ENCODE results near the gene MINK1. TPM values are rescaled to one million over a fixed set of nuclear protein-coding genes. Genes with fewer than 3 reads are reported as not detected.

Gene MINK1
- total RNA-seq, 1 donor from 2014 or later: 111 TPM

DNA sequence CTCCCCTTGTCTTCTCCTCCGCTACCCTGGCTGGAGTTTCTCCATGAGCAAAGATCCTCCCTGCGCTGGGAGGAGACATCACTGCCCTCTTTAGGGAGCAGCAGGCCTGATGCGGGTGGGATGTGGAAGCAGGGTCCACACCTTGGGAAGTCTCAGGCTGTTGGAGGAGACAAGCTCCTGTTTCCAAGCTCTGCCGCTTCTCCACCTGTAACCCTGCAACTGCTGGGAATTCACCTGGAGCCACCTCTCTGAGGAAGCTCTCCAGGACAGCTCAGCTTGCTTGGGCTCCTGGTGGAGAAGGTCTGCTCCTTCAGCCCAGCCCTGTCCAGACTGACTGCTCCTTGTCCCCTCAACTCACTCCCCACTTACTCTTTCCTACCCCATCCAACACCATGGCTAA lies 51.3 kb downstream of the MINK1 start:
- Mint-ChIP-seq H3K9me3 (no peaks in the 10 kb centered on the region), H3K4me1 (ENCODE audit: unreplicated experiment) (no peaks in the 10 kb centered on the region), H3K27ac (no peak overlapping the region), H3K36me3 (peaks cover 10% of the 10 kb centered on the region), H3K27me3 (no peaks in the 10 kb centered on the region), H3K4me3 (no peak overlapping the region)
- TF ChIP-seq, protein P1, sequence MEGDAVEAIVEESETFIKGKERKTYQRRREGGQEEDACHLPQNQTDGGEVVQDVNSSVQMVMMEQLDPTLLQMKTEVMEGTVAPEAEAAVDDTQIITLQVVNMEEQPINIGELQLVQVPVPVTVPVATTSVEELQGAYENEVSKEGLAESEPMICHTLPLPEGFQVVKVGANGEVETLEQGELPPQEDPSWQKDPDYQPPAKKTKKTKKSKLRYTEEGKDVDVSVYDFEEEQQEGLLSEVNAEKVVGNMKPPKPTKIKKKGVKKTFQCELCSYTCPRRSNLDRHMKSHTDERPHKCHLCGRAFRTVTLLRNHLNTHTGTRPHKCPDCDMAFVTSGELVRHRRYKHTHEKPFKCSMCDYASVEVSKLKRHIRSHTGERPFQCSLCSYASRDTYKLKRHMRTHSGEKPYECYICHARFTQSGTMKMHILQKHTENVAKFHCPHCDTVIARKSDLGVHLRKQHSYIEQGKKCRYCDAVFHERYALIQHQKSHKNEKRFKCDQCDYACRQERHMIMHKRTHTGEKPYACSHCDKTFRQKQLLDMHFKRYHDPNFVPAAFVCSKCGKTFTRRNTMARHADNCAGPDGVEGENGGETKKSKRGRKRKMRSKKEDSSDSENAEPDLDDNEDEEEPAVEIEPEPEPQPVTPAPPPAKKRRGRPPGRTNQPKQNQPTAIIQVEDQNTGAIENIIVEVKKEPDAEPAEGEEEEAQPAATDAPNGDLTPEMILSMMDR (conservative IDR thresholded peaks at IDR 0.05): no peak
- DNase-seq (ENCODE audit: extremely low spot score, unreplicated experiment): no peak

GRCh38 chr17:4886830-4887229 lies 53.7 kb downstream of the MINK1 start:
- Mint-ChIP-seq H3K27me3 (no peaks in the 10 kb centered on the region), H3K36me3 (peaks cover 10% of the 10 kb centered on the region), H3K27ac (no peak overlapping the region), H3K4me3 (no peak overlapping the region), H3K9me3 (no peaks in the 10 kb centered on the region), H3K4me1 (ENCODE audit: unreplicated experiment) (no peaks in the 10 kb centered on the region)
- TF ChIP-seq, protein P1 (conservative IDR thresholded peaks at IDR 0.05): no peak
- DNase-seq (ENCODE audit: extremely low spot score, unreplicated experiment): no peak

DNA sequence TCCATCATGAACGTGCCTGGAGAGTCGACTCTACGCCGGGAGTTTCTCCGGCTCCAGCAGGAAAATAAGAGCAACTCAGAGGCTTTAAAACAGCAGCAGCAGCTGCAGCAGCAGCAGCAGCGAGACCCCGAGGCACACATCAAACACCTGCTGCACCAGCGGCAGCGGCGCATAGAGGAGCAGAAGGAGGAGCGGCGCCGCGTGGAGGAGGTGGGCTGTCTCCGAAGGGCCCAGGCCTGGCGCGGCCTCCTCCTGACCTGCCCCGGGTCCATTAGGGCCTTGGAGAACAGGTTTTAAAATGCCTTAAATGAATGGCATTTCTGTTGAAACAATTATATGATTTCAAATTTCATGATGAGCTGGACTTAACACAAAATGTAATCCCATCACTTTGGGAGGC lies 54.4 kb downstream of the MINK1 start:
- Mint-ChIP-seq H3K4me3 (no peak overlapping the region), H3K36me3 (peaks cover 10% of the 10 kb centered on the region), H3K4me1 (ENCODE audit: unreplicated experiment) (no peaks in the 10 kb centered on the region), H3K9me3 (no peaks in the 10 kb centered on the region), H3K27me3 (no peaks in the 10 kb centered on the region), H3K27ac (no peak overlapping the region)
- TF ChIP-seq, protein P1 (conservative IDR thresholded peaks at IDR 0.05): no peak
- no peak for DNase-seq (ENCODE audit: extremely low spot score, unreplicated experiment)

DNA sequence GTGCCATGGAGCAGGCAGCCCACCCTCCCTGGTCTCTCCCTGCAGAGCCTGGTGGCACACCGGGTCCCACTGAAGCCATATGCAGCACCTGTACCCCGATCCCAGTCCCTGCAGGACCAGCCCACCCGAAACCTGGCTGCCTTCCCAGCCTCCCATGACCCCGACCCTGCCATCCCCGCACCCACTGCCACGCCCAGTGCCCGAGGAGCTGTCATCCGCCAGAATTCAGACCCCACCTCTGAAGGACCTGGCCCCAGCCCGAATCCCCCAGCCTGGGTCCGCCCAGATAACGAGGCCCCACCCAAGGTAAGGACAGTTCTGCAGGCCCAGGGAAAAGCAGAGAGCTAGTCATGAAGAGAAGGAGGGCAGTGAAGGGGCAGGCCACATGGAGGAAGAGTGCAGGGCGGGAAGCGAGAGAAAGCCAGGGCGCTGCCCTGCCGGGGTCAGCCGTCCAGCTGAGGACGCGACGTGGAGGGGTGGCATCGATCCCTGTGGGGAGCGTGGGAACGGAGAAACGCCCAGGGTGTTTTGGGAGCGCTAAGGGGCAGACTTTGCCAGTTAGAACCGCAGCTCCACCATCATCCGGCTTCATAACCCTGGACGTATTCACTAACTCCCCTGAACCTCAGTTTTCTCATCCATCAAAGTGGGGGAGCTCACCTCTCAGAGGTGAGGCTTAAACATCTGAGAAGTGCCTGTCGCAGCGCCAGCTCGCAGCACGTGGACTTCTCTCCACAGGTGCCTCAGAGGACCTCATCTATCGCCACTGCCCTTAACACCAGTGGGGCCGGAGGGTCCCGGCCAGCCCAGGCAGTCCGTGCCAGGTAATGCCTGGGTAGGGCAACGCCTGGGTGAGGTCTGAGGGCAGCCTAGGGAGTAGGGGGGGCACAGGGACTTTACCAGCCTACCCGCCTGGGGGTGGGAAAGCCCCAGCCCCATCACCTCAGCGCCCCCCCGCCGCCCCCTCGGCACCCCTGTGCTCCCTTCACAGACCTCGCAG lies 58.6 kb downstream of the MINK1 start:
- Mint-ChIP-seq H3K4me3 (no peak overlapping the region), H3K27me3 (no peaks in the 10 kb centered on the region), H3K27ac (no peak overlapping the region), H3K36me3 (peaks cover 5% of the 10 kb centered on the region), H3K4me1 (ENCODE audit: unreplicated experiment) (no peaks in the 10 kb centered on the region), H3K9me3 (no peaks in the 10 kb centered on the region)
- no peak for DNase-seq (ENCODE audit: extremely low spot score, unreplicated experiment)
- TF ChIP-seq, protein P1 (conservative IDR thresholded peaks at IDR 0.05): no peak

DNA sequence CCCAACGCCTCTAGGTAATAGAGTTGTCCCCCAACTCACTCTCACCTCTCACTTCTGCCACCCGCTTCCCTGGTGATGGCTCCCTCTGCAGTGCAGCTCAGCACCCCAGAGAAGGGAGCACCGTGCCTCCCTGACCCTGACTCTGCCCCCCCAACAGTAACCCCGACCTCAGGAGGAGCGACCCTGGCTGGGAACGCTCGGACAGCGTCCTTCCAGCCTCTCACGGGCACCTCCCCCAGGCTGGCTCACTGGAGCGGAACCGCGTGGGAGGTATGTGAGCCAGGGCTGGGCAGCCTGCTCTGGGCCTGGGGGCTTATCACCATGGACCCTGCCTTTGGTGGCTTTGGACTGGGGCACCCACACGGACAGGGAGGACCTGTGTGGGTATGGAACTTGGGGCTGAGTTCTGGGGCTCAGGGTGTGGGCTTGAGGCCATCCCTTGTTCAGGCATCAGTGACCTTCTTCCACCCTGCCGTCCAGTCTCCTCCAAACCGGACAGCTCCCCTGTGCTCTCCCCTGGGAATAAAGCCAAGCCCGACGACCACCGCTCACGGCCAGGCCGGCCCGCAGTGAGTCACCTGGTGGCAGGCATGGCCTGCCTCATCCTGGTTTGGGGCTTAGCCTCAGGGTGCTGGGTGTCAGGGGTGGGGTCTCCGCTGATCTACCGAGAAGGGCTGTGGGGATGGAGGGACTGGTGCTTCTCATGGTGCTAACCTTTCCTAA lies 59.5 kb downstream of the MINK1 start:
- Mint-ChIP-seq H3K9me3 (no peaks in the 10 kb centered on the region), H3K4me1 (ENCODE audit: unreplicated experiment) (no peaks in the 10 kb centered on the region), H3K27ac (no peak overlapping the region), H3K36me3 (peaks cover 5% of the 10 kb centered on the region), H3K27me3 (no peaks in the 10 kb centered on the region), H3K4me3 (no peak overlapping the region)
- DNase-seq (ENCODE audit: extremely low spot score, unreplicated experiment): no peak
- TF ChIP-seq, protein P1 (conservative IDR thresholded peaks at IDR 0.05): no peak

Measured in type B pancreatic cell (in vitro differentiated cells).